CD4-positive, alpha-beta T cell (primary cell): ENCODE data around the gene TRMT5. TPM values are rescaled to one million over a fixed set of nuclear protein-coding genes. Genes with fewer than 3 reads are reported as not detected.

Experiments
- ATAC-seq: fragments of 200-7000 bp; cut with Tn5 transposase; one replicate; pipeline ENCODE4 v1.10.0; 2022; ENCODE audit warnings: mild to moderate bottlenecking; ENCODE audit not compliant: poor library complexity
- CTCF ChIA-PET: fragments of 350-600 bp; sonication (Branson Sonifier 250); formaldehyde crosslinking; loops from one replicate; lab custom pipeline; 2021; ENCODE audit warnings: antibody characterized with exemption, inconsistent platforms; lab: Charles Lee
- POLR2A ChIA-PET: fragments of 350-600 bp; sonication (Branson Sonifier 250); formaldehyde crosslinking; loops from one replicate; lab custom pipeline; 2021; ENCODE audit warnings: antibody characterized with exemption, inconsistent platforms; lab: Charles Lee
- DNase-seq, 14 experiments: peaks; one replicate each; pipeline ENCODE4 v3.0.0-alpha.2; 2013 to 2020; ENCODE audit warnings: mixed read lengths in 2 of 14
- H3K27ac ChIP-seq, 2 donors: one replicate each; pipeline versions ENCODE4 v1.5.1 to v1.7.0; 2013; ENCODE audit warnings: low read length in 2 of 2, low read depth in 1 of 2, mild to moderate bottlenecking in 1 of 2
- H3K27me3 ChIP-seq, 2 experiments: 1 replicate in 1 of 2; 2 replicates in 1 of 2; pipeline versions ENCODE4 v1.6.1 to v1.7.0; 2013; ENCODE audit warnings: low read length in 2 of 2, control low read depth in 1 of 2, mild to moderate bottlenecking in 1 of 2, moderate library complexity in 1 of 2; ENCODE audit not compliant: insufficient read depth in 2 of 2, control insufficient read depth in 1 of 2
- H3K36me3 ChIP-seq: one replicate; pipeline ENCODE4 v1.6.1; 2013; ENCODE audit warnings: low read length, control low read depth; ENCODE audit not compliant: insufficient read depth
- H3K4me1 ChIP-seq: one replicate; pipeline ENCODE4 v1.6.1; 2013; ENCODE audit warnings: low read length, control low read depth; ENCODE audit not compliant: insufficient read depth
- H3K4me3 ChIP-seq: one replicate; pipeline ENCODE4 v1.5.1; 2013; ENCODE audit warnings: mild to moderate bottlenecking, low read length, moderate library complexity
- H3K9me3 ChIP-seq, 2 experiments: 1 replicate in 1 of 2; 2 replicates in 1 of 2; pipeline versions ENCODE4 v1.6.1 to v1.7.0; 2013; ENCODE audit warnings: low read length in 2 of 2, mild to moderate bottlenecking in 2 of 2, control low read depth in 1 of 2, moderate library complexity in 1 of 2; ENCODE audit not compliant: control insufficient read depth in 1 of 2, insufficient read depth in 1 of 2
- H3K27ac Mint-ChIP-seq: one replicate; pipeline ENCODE4 v1.8.0; 2020; ENCODE audit warnings: mixed read lengths
- H3K27me3 Mint-ChIP-seq: one replicate; pipeline ENCODE4 v1.8.0; 2021; ENCODE audit warnings: mixed read lengths
- H3K36me3 Mint-ChIP-seq: one replicate; pipeline ENCODE4 v1.8.0; 2021; ENCODE audit warnings: low read depth, mixed read lengths
- H3K4me1 Mint-ChIP-seq: one replicate; pipeline ENCODE4 v1.8.0; 2021; ENCODE audit warnings: low read depth, mixed read lengths
- H3K4me3 Mint-ChIP-seq: one replicate; pipeline ENCODE4 v1.8.0; 2020; ENCODE audit warnings: mild to moderate bottlenecking, mixed read lengths
- H3K9me3 Mint-ChIP-seq: one replicate; pipeline ENCODE4 v1.8.0; 2020; ENCODE audit warnings: mixed read lengths
- CTCF ChIP-seq: fragments of 200-600 bp; IDR thresholded peaks from one replicate; pipeline ENCODE4 v1.8.0; 2022; ENCODE audit warnings: antibody characterized with exemption, mild to moderate bottlenecking
- intact Hi-C, 2 experiments: fragments of 100-400 bp; cut with DNase I in 1 of 2; cut with micrococcal nuclease in 1 of 2; formaldehyde crosslinking; loops; one replicate each; pipeline versions ENCODE4 v1.15.1 to v1.9.0; 2023 to 2025; cut with DNase I, micrococcal nuclease
- total RNA-seq, 174 experiments: library from RNA in 2 of 174; stranded (reverse) in 2 of 174; gene quantifications; one replicate each; pipeline ENCODE4 v1.2.3 and lab custom pipeline; 2021 to 2026

TRMT5 gene
- total RNA-seq, 2 experiments from 2014 or later: 3.6 to 3.8 TPM

DNA sequence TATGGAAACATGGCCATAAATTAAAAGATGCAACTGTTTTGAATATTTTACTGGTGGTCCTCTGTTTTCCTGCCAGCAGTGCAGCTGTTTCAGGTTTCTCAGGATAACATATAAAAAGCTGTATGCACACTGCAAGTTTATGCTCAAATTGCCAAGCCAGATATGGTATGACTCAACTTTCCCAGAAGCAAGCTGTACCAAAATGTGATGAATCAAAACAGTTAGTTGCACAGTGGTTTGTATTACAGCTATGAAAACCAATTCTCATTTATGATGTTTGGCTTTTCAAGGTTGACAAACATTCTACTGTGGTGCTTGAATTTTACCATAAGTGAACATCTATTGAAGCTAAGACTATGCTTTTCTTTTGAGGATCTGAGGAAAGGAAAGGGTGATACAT is 15.5 kb downstream of the TRMT5 start:
- CTCF ChIA-PET: no interaction called here
- Histone ChIP-seq H3K36me3 (no peaks in the 10 kb centered on the region), H3K27ac (no peak overlapping the region), H3K4me1 (no peaks in the 10 kb centered on the region), H3K9me3 (no peaks in the 10 kb centered on the region), H3K27me3 (no peaks in the 10 kb centered on the region), H3K4me3 (no peak overlapping the region)
- Mint-ChIP-seq H3K27ac (no peak overlapping the region), H3K27me3 (no peaks in the 10 kb centered on the region), H3K9me3 (no peaks in the 10 kb centered on the region), H3K36me3 (peaks cover 10% of the 10 kb centered on the region), H3K4me1 (no peaks in the 10 kb centered on the region), H3K4me3 (no peak overlapping the region)
- no peak for TF ChIP-seq CTCF
- POLR2A ChIA-PET: no interaction called here
- intact Hi-C loops: no loop called here
- no peak for ATAC-seq
- DNase-seq: no peak

- Histone ChIP-seq H3K9me3 (no peaks in the 10 kb centered on the region), H3K27me3 (no peaks in the 10 kb centered on the region), H3K4me3 (no peak overlapping the region), H3K4me1 (no peaks in the 10 kb centered on the region), H3K36me3 (no peaks in the 10 kb centered on the region), H3K27ac (no peak overlapping the region)
- no peak for ATAC-seq
- Mint-ChIP-seq H3K36me3 (peaks cover 15% of the 10 kb centered on the region), H3K27ac (no peak overlapping the region), H3K4me1 (no peaks in the 10 kb centered on the region), H3K9me3 (peaks cover 2% of the 10 kb centered on the region), H3K4me3 (no peak overlapping the region), H3K27me3 (no peaks in the 10 kb centered on the region)
- no peak for TF ChIP-seq CTCF
- intact Hi-C loops: no loop called here
- ChIA-PET CTCF (no interaction called here), POLR2A (no interaction called here)
- DNase-seq: no peak
Measured at GRCh38 chr14:60964904-60965303, 16.0 kb downstream of the TRMT5 start.

- Mint-ChIP-seq H3K4me1 (no peaks in the 10 kb centered on the region), H3K27me3 (no peaks in the 10 kb centered on the region), H3K4me3 (no peak overlapping the region), H3K36me3 (peaks cover 26% of the 10 kb centered on the region), H3K27ac (no peak overlapping the region), H3K9me3 (peaks cover 6% of the 10 kb centered on the region)
- no peaks in the 10 kb centered on the region for H3K36me3 ChIP-seq
- POLR2A ChIA-PET: no interaction called here
- H3K27ac ChIP-seq: no peak overlapping the region
- ATAC-seq: no peak
- intact Hi-C loops: no loop called here
- H3K4me1 ChIP-seq: no peaks in the 10 kb centered on the region
- no peak for TF ChIP-seq CTCF
- no peak for DNase-seq
- H3K9me3 ChIP-seq: peaks cover 4 to 6% of the 10 kb centered on the region in 2 experiments
- CTCF ChIA-PET: no interaction called here
- no peaks in the 10 kb centered on the region for H3K27me3 ChIP-seq
- H3K4me3 ChIP-seq: no peak overlapping the region
Measured at GRCh38 chr14:60963761-60964160, 17.1 kb downstream of the TRMT5 start.
